HL-60 (cell line): Measurements from ENCODE around the gene SLC6A11.
A peak's percentile ranks its signal among the peaks of the same experiment; 100 is the strongest.

Experiments
- DNase-seq, 2 experiments: peaks; one replicate each; pipeline ENCODE4 v3.0.0-alpha.2; 2010 to 2020; ENCODE audit warnings: low read depth in 1 of 2, low spot score in 1 of 2
- H3K27ac ChIP-seq: fragments of 250-450 bp; sonication (Bioruptor Pico); replicated peaks from 2 replicates; pipeline ENCODE4 v1.5.1; 2020; ENCODE audit warnings: mild to moderate bottlenecking, moderate library complexity
- H3K27me3 ChIP-seq: fragments of 250-450 bp; sonication (Bioruptor Pico); 2 replicates; pipeline ENCODE4 v1.5.1; 2021; ENCODE audit warnings: mild to moderate bottlenecking, moderate library complexity; ENCODE audit not compliant: insufficient read depth, poor library complexity, severe bottlenecking
- H3K4me3 ChIP-seq: replicated peaks from 2 replicates; pipeline ENCODE4 v1.5.1; 2011; ENCODE audit warnings: mild to moderate bottlenecking, control low read depth, low read length; ENCODE audit not compliant: insufficient read depth
- CTCF ChIP-seq: IDR thresholded peaks from one replicate; pipeline ENCODE4 v1.5.1; 2011; ENCODE audit warnings: low read length, control low read depth, inconsistent platforms; ENCODE audit not compliant: insufficient read depth
- GABPA ChIP-seq: IDR thresholded peaks from 2 replicates; pipeline ENCODE4 v1.6.1; 2012; ENCODE audit warnings: low read depth
- POLR2AphosphoS5 ChIP-seq: IDR thresholded peaks from 2 replicates; pipeline ENCODE4 v1.6.1; 2012; ENCODE audit warnings: low read depth
- SPI1 ChIP-seq: IDR thresholded peaks from 2 replicates; pipeline ENCODE4 v1.6.1; 2012; ENCODE audit warnings: low read depth, mild to moderate bottlenecking, borderline replicate concordance
- TF ChIP-seq, protein P1 (sequence below): IDR thresholded peaks from 2 replicates; pipeline ENCODE4 v1.6.1; 2012; ENCODE audit warnings: low read depth; ENCODE audit not compliant: insufficient replicate concordance

Gene SLC6A11

DNA sequence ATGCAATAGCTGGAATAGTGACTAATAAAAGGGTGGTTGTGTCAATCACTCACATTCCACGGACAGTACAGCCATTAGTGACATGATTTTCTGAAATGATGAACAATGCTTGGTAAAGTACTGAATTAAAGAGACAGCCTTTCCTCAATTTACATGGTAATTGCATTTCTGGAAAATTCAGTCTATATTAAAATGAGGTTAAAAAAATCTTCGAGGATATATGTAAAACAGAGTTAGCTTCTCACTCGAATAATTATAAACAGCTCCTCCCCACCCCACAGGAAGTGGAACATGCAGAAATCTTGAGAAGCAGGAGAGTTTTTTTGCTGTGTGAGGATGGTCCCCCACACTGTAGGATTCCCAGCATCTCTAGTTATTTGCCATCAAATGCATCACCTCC, 42.1 kb downstream of the SLC6A11 start:
- Histone ChIP-seq H3K27me3 (no peaks in the 10 kb centered on the region), H3K27ac (no peak overlapping the region), H3K4me3 (no peak overlapping the region)
- no peak for DNase-seq
- no peak for TF ChIP-seq CTCF
- no peak for TF ChIP-seq GABPA

DNA sequence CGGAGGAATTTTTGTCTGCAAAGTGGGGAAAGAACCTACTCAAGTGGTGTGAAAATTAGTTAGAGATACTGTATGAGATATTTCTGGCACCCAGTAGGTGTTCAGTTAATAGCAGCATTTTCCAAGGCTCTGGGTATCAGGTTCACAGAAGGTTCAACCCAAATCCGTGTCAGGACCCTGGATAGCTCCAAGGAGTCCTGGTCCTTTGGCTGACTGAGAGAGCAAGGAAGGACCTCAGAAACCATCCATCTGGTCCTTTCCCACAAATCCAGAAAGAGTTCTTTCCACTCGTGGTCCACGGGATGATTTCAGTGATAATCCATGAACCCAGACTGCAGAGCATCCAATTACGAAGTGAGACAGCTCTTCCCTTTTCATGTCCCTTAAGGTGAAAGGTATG, 51.4 kb downstream of the SLC6A11 start:
- Histone ChIP-seq H3K27ac (no peak overlapping the region), H3K27me3 (no peaks in the 10 kb centered on the region), H3K4me3 (no peak overlapping the region)
- TF ChIP-seq CTCF: no peak
- TF ChIP-seq, protein P1, sequence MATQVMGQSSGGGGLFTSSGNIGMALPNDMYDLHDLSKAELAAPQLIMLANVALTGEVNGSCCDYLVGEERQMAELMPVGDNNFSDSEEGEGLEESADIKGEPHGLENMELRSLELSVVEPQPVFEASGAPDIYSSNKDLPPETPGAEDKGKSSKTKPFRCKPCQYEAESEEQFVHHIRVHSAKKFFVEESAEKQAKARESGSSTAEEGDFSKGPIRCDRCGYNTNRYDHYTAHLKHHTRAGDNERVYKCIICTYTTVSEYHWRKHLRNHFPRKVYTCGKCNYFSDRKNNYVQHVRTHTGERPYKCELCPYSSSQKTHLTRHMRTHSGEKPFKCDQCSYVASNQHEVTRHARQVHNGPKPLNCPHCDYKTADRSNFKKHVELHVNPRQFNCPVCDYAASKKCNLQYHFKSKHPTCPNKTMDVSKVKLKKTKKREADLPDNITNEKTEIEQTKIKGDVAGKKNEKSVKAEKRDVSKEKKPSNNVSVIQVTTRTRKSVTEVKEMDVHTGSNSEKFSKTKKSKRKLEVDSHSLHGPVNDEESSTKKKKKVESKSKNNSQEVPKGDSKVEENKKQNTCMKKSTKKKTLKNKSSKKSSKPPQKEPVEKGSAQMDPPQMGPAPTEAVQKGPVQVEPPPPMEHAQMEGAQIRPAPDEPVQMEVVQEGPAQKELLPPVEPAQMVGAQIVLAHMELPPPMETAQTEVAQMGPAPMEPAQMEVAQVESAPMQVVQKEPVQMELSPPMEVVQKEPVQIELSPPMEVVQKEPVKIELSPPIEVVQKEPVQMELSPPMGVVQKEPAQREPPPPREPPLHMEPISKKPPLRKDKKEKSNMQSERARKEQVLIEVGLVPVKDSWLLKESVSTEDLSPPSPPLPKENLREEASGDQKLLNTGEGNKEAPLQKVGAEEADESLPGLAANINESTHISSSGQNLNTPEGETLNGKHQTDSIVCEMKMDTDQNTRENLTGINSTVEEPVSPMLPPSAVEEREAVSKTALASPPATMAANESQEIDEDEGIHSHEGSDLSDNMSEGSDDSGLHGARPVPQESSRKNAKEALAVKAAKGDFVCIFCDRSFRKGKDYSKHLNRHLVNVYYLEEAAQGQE: peak; percentile 95
- no peak for DNase-seq

DNA sequence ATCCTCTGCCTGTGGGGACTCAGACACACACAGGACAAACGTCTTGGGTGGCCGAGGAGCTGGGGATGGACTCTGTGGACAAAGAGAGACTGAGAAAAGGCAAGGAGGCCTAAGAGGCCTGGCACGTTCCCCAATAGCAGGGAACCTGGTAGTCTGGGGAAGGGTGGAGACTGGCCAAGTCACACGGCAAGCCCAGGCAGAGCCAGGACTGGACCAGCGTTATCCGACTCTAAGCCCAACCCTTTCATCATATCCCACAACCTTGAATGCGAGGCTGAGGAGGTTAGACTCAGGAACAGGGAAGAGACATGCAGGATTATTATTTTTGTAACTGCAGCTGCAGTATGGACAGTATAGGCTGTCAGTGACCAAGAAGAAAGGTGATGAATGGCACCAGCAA, 53.4 kb downstream of the SLC6A11 start:
- Histone ChIP-seq H3K27ac (no peak overlapping the region), H3K4me3 (no peak overlapping the region), H3K27me3 (no peaks in the 10 kb centered on the region)
- no peak for DNase-seq
- TF ChIP-seq POLR2AphosphoS5 (no peak), GABPA (no peak), SPI1 (no peak), CTCF (no peak)
- TF ChIP-seq, protein P1: no peak

DNA sequence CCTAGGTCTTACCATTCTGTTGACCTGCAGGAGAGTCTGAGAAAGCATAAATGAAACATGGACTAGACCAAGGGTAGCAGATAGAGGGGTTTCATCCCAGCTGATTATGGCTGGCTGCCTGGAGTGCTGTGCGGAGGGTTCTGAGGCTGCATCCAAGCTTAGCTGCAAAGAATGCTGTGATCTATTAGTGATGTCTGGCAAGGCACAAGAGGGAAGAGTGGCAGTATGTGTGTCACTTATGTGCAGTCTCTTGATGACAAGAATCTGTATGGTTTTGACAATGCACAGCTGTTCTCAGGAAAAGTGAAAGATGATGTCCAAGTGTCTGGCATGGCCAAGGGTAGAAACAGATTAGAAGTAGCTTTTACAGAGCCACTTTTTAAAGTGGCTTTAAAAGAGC, 54.3 kb downstream of the SLC6A11 start:
- no peak for TF ChIP-seq SPI1
- TF ChIP-seq CTCF: no peak
- TF ChIP-seq GABPA: no peak
- TF ChIP-seq, protein P1: no peak
- TF ChIP-seq POLR2AphosphoS5: no peak
- H3K27ac ChIP-seq: no peak overlapping the region
- no peaks in the 10 kb centered on the region for H3K27me3 ChIP-seq
- no peak for DNase-seq
- H3K4me3 ChIP-seq: no peak overlapping the region
